Activated CD4-positive, alpha-beta T cell treated with anti-CD3 and anti-CD28 coated beads for 4 hours (primary cell): ENCODE data around the gene ADGRV1.
"Not testable (repeated sequence)": the region's sequence is repeated elsewhere in the genome, so short reads cannot be mapped to it uniquely, and the experiment has no call there.

Experiments
- DNase-seq, 2 donors: peaks; one replicate each; pipeline ENCODE4 v3.0.0-alpha.2; 2020

Gene ADGRV1

GRCh38 chr5:90955001-90955635 is 396.5 kb downstream of the ADGRV1 start:
- DNase-seq: no peak

DNA sequence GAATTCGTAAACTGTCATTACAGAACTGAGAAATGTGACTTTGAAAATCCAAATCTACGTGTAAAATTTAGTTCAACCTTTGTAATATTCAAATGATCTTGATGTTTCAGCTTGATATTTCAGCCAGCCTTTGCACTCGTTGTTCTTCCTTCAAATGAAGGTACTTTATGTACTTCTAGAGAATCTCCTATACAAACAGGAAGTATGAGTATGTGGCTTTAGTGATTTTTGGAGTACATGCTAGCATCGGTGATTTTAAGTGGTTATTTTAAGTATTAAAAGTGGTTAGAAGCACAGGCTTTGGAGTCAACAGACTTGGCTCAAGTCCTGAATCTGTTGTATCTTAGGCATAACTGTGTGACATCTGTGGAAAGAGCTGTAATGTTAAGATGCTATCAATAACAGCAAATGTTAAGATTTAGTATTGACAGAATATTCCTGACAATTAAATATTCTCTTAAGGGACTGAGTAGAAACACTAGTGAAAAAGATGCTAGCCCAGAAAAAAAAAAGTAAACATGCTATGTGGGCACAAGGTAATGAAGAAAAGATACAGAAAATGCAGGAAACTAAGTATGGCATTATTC is 398.0 kb downstream of the ADGRV1 start:
- no peak for DNase-seq

DNA sequence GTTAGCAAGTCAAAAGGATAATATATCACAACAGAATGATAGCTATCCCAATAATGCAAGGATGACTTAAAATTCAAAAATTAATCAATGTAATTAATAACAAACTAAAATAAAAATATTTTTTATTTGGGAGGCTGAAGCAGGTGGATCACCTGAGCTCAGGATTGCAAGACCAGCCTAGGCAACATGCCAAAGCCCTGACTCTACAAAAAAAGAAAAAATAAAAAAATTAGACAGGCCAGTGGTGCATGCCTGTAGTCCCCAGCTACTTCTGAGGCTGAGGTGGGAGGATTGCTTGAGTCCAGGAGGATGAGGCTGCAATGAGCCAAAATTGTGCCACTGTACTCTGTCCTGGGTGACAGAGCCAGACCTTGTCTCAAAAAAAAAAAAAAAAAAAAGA is 399.3 kb downstream of the ADGRV1 start:
- no peak for DNase-seq

- no peak for DNase-seq
Measured at GRCh38 chr5:90959262-90959661, 400.7 kb downstream of the ADGRV1 start.

GRCh38 chr5:90962481-90962880 is 403.9 kb downstream of the ADGRV1 start:
- DNase-seq: no peak

- no peak for DNase-seq
Measured at GRCh38 chr5:90965110-90965685, 406.6 kb downstream of the ADGRV1 start.

DNA sequence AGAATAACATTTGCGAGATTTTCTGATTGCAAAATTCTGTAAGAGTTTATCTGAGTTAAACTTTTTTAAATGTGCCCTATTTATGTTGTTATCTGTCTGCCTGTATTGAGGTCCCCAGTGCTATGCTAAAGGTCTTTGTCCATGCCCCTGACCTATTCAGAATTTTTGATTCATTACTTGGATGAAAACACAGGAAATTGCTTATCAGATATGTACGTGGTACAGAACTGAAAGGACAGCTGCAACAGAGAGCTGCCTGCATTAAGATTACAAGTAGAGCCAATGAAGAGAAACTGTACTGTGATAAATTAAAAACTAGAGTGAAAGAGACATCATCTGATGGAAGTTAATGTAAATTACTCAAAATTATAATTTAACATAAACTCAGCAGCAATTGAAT is 408.8 kb downstream of the ADGRV1 start:
- no peak for DNase-seq

GRCh38 chr5:90967851-90968250 is 409.3 kb downstream of the ADGRV1 start:
- no peak for DNase-seq

DNA sequence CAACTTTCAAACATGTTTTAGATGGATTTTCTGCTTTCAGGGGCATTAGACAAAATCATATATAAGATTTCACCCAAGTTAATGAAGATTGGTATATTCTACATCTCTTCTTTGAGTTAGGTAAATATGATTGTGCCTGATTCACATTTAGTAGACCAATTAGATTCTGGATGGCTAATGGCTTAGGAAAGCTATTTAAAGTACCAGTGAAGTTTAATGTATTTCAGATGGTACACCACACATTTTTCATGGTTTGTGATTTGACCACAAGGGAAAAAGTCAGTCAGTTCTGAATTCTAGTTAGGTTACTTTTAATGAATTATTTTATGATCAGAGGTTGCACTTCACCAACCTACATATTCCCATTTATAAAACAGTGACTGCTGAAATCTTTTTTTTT is 409.7 kb downstream of the ADGRV1 start:
- no peak for DNase-seq

GRCh38 chr5:90969945-90970344 is 411.3 kb downstream of the ADGRV1 start:
- DNase-seq: not testable (repeated sequence)

DNA sequence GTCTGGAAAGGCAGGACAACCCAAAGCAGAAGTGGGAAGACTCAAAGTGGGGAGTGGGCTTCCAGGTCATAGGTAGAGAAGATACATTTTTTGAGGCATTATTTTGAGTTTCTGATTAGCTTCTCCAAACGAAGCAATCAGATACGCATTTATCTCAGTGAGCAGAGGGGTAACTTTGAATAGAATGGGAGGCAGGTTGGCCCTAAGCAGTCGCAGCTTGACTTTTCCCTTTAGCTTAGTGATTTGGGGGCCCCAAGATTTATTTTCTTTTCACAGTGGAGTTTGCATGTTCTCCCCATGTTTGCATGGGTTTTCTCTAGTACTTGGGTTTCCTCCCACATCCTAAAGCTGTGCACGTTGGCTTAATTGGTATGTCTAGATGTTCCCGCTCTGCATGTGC is 422.6 kb downstream of the ADGRV1 start:
- DNase-seq: no peak

GRCh38 chr5:90981821-90982220 is 423.2 kb downstream of the ADGRV1 start:
- DNase-seq: no peak

- no peak for DNase-seq
Measured at GRCh38 chr5:90982576-90982975, 424.0 kb downstream of the ADGRV1 start.

GRCh38 chr5:90983148-90983547 is 424.6 kb downstream of the ADGRV1 start:
- no peak for DNase-seq

DNA sequence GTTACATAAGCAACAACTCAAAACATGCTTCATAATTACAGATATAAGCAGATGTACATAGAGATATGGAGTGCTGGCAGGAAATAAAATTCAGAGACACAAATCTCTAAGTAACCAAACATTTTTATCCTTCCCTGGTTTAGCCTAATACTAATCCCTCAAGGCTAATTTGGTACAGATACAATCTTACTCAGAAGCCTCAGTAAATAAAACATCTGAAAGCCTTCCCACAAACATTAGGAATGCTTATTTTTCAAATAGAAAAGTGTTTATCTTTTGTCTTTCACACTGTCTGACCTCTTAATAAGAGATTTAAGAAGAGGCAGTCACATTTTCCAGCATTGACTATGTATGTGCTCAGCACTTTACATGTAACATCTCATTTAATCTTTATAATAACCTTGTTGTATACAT is 425.1 kb downstream of the ADGRV1 start:
- DNase-seq: no peak

DNA sequence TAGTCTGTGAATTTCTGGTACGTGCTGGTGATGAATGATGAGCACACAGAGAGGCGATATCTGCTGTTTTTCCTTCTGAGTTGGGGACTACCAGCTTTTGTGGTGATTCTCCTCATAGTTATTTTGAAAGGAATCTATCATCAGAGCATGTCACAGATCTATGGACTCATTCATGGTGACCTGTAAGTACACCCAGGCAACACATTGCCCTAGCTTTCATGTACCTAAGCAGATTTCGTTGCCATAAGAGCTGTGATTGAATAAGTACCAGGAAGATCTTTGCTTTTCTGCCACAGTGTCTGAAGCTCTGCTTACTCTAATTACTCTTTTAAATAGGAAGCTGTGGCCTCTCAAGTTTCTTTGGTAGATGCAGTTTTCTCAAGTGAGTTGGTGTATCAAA is 426.7 kb downstream of the ADGRV1 start:
- no peak for DNase-seq

DNA sequence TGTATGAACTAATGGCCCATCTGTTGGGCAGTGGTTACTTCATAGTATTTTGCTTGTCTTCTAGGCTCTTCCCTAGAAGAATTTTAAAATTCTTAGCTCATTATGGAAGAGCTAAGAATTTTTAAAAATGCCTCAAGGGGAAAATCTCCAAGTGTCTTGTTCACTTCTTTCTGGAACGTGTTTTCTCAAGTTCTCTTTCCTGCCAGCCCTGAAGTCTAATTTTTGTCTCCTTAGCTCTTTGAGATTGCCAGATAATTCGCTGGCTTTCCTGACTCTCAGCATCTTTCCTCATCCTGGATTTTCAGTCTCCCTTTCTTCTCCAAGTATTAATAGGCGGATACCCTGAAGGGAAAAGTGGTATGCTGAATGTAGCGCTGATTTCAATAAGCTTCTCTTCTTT is 429.1 kb downstream of the ADGRV1 start:
- DNase-seq: no peak

- DNase-seq: no peak
Measured at GRCh38 chr5:90991201-90991600, 432.6 kb downstream of the ADGRV1 start.

DNA sequence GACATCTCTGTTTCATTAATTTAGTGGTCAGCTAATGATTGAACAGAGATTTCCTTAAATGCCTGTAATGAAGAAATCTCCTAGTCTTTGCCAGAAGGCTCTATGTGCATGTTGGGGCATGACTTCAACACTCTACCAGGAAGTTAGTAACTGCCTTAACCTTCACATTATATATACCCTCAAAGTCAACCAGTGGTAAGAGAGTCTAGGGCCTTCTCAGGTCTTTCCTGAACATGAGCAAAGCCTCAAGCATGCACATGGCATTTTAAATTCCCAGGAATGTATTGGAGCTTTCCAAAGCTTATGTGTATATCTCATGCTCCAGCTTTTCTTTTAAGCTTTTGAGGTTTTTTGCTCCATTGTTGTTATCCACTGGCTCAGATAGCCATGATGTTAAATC is 436.2 kb downstream of the ADGRV1 start:
- DNase-seq: no peak

- DNase-seq: no peak
Measured at GRCh38 chr5:90996089-90996488, 437.5 kb downstream of the ADGRV1 start.

GRCh38 chr5:90997082-90997481 is 438.5 kb downstream of the ADGRV1 start:
- no peak for DNase-seq

GRCh38 chr5:91000743-91001142 is 442.1 kb downstream of the ADGRV1 start:
- no peak for DNase-seq

DNA sequence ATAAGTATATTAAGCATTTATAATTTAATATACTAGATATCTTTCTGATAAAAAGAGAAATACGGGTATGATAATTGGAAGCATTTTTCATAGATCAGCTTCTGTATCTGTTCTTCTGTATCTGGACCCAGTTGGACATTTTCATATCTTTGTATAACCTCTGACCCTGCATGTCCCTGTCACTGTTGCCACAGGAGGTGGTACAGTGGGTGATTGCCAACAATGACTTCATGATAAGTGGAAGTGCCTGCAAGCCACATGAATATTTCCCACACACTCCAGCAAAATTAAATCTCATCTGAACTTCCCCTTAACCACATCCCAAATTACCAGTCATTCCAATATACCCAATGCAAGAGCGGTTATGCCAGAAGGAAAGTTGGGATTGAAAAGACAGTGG is 448.1 kb downstream of the ADGRV1 start:
- no peak for DNase-seq

- no peak for DNase-seq
Measured at GRCh38 chr5:91007251-91007650, 448.7 kb downstream of the ADGRV1 start.
